Liver (tissue), 9 donors: ENCODE results near the gene C14orf119. TPM values are rescaled to one million over a fixed set of nuclear protein-coding genes. Genes with fewer than 3 reads are reported as not detected.

Source experiments
- DNase-seq: peaks from one replicate; pipeline ENCODE4 v3.0.0-alpha.2; 2017; ENCODE audit warnings: low spot score
- H3K27ac ChIP-seq, 2 donors: one replicate each; pipeline ENCODE4 v1.7.0; 2013; ENCODE audit warnings: inconsistent platforms in 2 of 2, low read length in 2 of 2, control low read depth in 1 of 2, low read depth in 1 of 2, mild to moderate bottlenecking in 1 of 2
- H3K27me3 ChIP-seq, 4 donors: one replicate each; pipeline versions ENCODE4 v1.6.1 to v1.7.0; 2013; ENCODE audit warnings: low read length in 3 of 4, inconsistent platforms in 1 of 4, mild to moderate bottlenecking in 1 of 4, moderate library complexity in 1 of 4; ENCODE audit not compliant: control insufficient read depth in 4 of 4, insufficient read depth in 4 of 4
- H3K36me3 ChIP-seq, 4 donors: one replicate each; pipeline versions ENCODE4 v1.6.1 to v1.7.0; 2013; ENCODE audit warnings: low read length in 3 of 4, mild to moderate bottlenecking in 3 of 4, low read depth in 1 of 4, moderate library complexity in 1 of 4; ENCODE audit not compliant: control insufficient read depth in 4 of 4, insufficient read depth in 3 of 4
- H3K4me1 ChIP-seq, 4 donors: one replicate each; pipeline versions ENCODE4 v1.6.1 to v1.7.0; 2013; ENCODE audit warnings: low read length in 3 of 4, mild to moderate bottlenecking in 3 of 4, moderate library complexity in 1 of 4; ENCODE audit not compliant: control insufficient read depth in 4 of 4, insufficient read depth in 4 of 4
- H3K4me3 ChIP-seq, 3 donors: one replicate each; pipeline versions ENCODE4 v1.6.1 to v1.7.0; 2013; ENCODE audit warnings: low read length in 3 of 3, control low read depth in 1 of 3, low read depth in 1 of 3, mild to moderate bottlenecking in 1 of 3
- H3K9ac ChIP-seq, 2 donors: one replicate each; pipeline ENCODE4 v1.7.0; 2013; ENCODE audit warnings: low read length in 2 of 2, mild to moderate bottlenecking in 2 of 2, moderate library complexity in 2 of 2, control low read depth in 1 of 2, low read depth in 1 of 2
- H3K9me3 ChIP-seq, 4 donors: one replicate each; pipeline versions ENCODE4 v1.6.1 to v1.7.0; 2013; ENCODE audit warnings: low read length in 3 of 4; ENCODE audit not compliant: control insufficient read depth in 4 of 4
- EGR1 ChIP-seq, 2 donors: IDR thresholded peaks; 2 replicates each; pipeline ENCODE4 v1.6.1; 2016 to 2018; ENCODE audit warnings: antibody characterized with exemption in 2 of 2, low read depth in 2 of 2
- FOXA1 ChIP-seq: IDR thresholded peaks from 2 replicates; pipeline ENCODE4 v1.6.1; 2016; ENCODE audit warnings: antibody characterized with exemption
- FOXA2 ChIP-seq: IDR thresholded peaks from 2 replicates; pipeline ENCODE4 v1.6.1; 2016; ENCODE audit warnings: antibody characterized with exemption
- GABPA ChIP-seq, 2 donors: IDR thresholded peaks in 1 of 2; conservative IDR thresholded peaks in 1 of 2; 2 replicates each; pipeline ENCODE4 v1.6.1; 2016; ENCODE audit warnings: antibody characterized with exemption in 2 of 2, mild to moderate bottlenecking in 1 of 2, moderate library complexity in 1 of 2
- HNF4A ChIP-seq, 2 donors: conservative IDR thresholded peaks; 2 replicates each; pipeline ENCODE4 v1.6.1; 2016; ENCODE audit warnings: antibody characterized with exemption in 2 of 2, mild to moderate bottlenecking in 2 of 2
- HNF4G ChIP-seq: IDR thresholded peaks from 2 replicates; pipeline ENCODE4 v1.6.1; 2016; ENCODE audit warnings: antibody characterized with exemption
- JUND ChIP-seq, 2 donors: IDR thresholded peaks; 2 replicates each; pipeline ENCODE4 v1.6.1; 2016; ENCODE audit warnings: antibody characterized with exemption in 2 of 2
- NR2F2 ChIP-seq: IDR thresholded peaks from 2 replicates; pipeline ENCODE4 v1.6.1; 2016; ENCODE audit warnings: antibody characterized with exemption
- RAD21 ChIP-seq, 2 donors: IDR thresholded peaks; 2 replicates each; pipeline ENCODE4 v1.6.1; 2016; ENCODE audit warnings: antibody characterized with exemption in 2 of 2, mild to moderate bottlenecking in 2 of 2
- RXRA ChIP-seq, 2 donors: IDR thresholded peaks; 2 replicates each; pipeline ENCODE4 v1.6.1; 2017 to 2018; ENCODE audit warnings: antibody characterized with exemption in 2 of 2, mild to moderate bottlenecking in 1 of 2
- TAF1 ChIP-seq: conservative IDR thresholded peaks from 2 replicates; pipeline ENCODE4 v1.6.1; 2016; ENCODE audit warnings: antibody characterized with exemption, mild to moderate bottlenecking
- YY1 ChIP-seq: IDR thresholded peaks from 2 replicates; pipeline ENCODE4 v1.6.1; 2016; ENCODE audit warnings: antibody characterized with exemption, mild to moderate bottlenecking
- WGBS: extraction: QIAGEN DNeasy Blood & Tissue Kit; methylation state at CpG from one replicate; pipeline ENCODE4 v1.1.7; 2013; 5-methylcytosine and 5-hydroxymethylcytosine counted together
- polyA plus RNA-seq, 2 donors: library from polyadenylated mRNA; stranded (reverse) in 1 of 2; unstranded in 1 of 2; fragments of 200-250 nt in 1 of 2; fragments of >200 nt in 1 of 2; fragmentation: Nextera tagmentation in 1 of 2; extraction: Ambion mirVana in 1 of 2; gene quantifications; one replicate each; pipeline versions ENCODE4 v1.2.1 to v1.2.3, GENCODE V29; 2013 to 2015
- total RNA-seq, 2 donors: library from RNA; depleted of rRNA; stranded (reverse); fragments of >200 nt; gene quantifications; one replicate each; pipeline ENCODE4 v1.2.3, GENCODE V29; 2014
- TF ChIP-seq, protein P1 (sequence below): IDR thresholded peaks from 2 replicates; pipeline ENCODE4 v1.6.1; 2016; ENCODE audit warnings: antibody characterized with exemption
- TF ChIP-seq, protein P2 (sequence below): fragments of 150-350 bp; IDR thresholded peaks from 2 replicates; pipeline ENCODE4 v1.5.1; 2017; ENCODE audit warnings: improper control_type of control experiment, low read depth, low read length; ENCODE audit not compliant: missing input control
- TF ChIP-seq, protein P3 (sequence below): IDR thresholded peaks from 2 replicates; pipeline ENCODE4 v1.6.1; 2016; ENCODE audit warnings: antibody characterized with exemption
- TF ChIP-seq, protein P4 (sequence below): IDR thresholded peaks from 2 replicates; pipeline ENCODE4 v1.6.1; 2016; ENCODE audit warnings: antibody characterized with exemption
- donor health status: healthy.
- donor health status: healthy.
- donor health status: healthy.
- donor health status: healthy.
- donor health status: healthy.

C14orf119 gene
- total and polyA plus RNA-seq, 4 donors: 9.0 to 27.1 (median 17.7) TPM

DNA sequence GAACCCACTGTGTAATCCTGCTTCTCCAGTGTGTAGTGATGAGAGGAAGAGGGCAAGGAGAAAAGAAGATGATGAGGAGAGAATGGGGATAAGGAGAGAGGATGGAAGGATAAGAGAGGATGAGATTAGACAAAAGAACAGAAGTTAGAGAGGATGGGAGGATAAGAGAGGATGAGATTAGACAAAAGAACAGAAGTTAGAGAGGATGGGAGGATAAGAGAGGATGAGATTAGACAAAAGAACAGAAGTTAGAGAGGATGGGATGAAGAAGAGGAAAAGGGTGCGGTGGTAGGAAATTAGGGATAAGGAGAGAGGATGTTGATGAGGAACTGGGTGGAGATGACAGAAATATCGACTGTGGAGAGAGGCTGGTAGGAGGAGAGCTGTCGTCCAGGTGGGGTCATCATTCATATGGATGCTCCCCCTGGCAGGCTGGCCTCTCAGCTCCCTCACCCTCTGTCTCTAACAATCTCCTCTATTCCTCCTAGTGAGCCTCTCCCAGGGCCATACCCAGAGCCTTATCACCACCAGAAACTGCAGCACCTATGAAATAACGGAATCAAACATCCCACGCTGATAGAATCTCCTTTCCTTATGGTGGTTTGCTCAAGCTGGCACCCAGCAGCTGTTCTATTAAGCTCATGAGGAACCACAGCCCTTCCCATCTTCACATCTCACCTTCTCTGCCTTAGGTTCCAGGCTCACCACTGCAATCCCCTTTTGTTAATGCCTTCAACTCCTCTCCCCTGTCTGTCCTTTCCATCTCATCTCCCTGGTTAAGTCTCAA is 15.5 kb downstream of the C14orf119 start:
- H3K4me3 ChIP-seq: no peak overlapping the region
- DNase-seq: no peak
- H3K27me3 ChIP-seq: no peaks in the 10 kb centered on the region
- no peaks in the 10 kb centered on the region for H3K9me3 ChIP-seq
- no peaks in the 10 kb centered on the region for H3K36me3 ChIP-seq
- no peaks in the 10 kb centered on the region for H3K4me1 ChIP-seq
- no peak overlapping the region for H3K27ac ChIP-seq
- TF ChIP-seq FOXA2 (no peak), RAD21 (IDR thresholded peaks at IDR 0.05) (no peak), HNF4G (no peak), FOXA1 (no peak), NR2F2 (no peak), YY1 (no peak)
- 58% methylated on average over 5 of the region's 5 CpGs for WGBS
- no peak overlapping the region for H3K9ac ChIP-seq

DNA sequence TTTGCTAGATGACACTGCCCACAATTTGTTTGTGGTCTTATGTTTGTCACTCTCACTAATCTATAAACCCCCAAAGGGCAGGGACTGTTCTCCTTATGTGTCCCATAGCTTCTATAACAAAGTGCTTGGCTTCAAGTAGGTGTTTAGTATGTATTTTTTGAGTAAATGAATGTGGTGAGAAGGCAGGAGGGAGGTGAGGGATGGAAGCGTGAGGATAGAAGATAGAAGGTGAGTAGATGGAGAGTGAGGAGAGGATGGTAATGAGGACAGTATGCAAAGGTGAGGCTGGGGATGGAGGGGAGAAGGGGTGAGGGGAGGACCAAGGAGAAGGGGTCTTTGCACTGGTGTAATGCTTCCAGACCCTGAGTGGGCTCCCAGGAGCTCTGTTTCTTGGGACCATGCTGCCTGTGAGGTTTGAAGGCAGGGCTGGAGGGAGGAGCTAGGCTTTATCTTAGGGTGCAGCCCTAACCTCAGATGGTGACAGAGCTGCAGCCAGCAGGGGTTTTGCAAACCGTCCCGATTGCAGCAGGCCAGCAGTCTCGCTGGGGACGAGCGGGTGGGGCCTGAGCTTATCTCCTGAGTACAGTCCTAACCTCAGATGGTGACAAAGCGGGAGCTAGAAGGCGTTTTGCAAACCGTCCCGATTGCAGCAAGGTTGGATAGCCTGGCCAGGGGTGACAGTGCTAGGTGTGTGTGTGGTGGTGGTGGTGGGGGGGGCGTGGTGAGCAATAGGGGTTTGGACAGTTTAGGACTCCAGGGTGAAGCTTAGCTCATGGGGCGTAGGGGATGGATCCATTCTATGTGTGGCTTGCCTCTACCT is 17.3 kb downstream of the C14orf119 start:
- 41% methylated on average over 12 of the region's 12 CpGs for WGBS
- no peak for DNase-seq
- H3K4me1 ChIP-seq: no peaks in the 10 kb centered on the region
- no peaks in the 10 kb centered on the region for H3K36me3 ChIP-seq
- no peaks in the 10 kb centered on the region for H3K9me3 ChIP-seq
- TF ChIP-seq, protein P1, sequence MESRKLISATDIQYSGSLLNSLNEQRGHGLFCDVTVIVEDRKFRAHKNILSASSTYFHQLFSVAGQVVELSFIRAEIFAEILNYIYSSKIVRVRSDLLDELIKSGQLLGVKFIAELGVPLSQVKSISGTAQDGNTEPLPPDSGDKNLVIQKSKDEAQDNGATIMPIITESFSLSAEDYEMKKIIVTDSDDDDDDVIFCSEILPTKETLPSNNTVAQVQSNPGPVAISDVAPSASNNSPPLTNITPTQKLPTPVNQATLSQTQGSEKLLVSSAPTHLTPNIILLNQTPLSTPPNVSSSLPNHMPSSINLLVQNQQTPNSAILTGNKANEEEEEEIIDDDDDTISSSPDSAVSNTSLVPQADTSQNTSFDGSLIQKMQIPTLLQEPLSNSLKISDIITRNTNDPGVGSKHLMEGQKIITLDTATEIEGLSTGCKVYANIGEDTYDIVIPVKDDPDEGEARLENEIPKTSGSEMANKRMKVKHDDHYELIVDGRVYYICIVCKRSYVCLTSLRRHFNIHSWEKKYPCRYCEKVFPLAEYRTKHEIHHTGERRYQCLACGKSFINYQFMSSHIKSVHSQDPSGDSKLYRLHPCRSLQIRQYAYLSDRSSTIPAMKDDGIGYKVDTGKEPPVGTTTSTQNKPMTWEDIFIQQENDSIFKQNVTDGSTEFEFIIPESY: no peak
- TF ChIP-seq RAD21 (IDR thresholded peaks at IDR 0.05) (no peak), JUND (IDR thresholded peaks at IDR 0.05) (no peak), EGR1 (IDR thresholded peaks at IDR 0.05; ENCODE audit: low read depth in 2 of 2) (no peak), FOXA2 (no peak), RXRA (IDR thresholded peaks at IDR 0.05) (no peak), GABPA (IDR thresholded peaks at IDR 0.05 in 1 of 2, conservative IDR thresholded peaks at IDR 0.05 in 1 of 2) (no peak), HNF4G (no peak), TAF1 (no peak), YY1 (no peak), HNF4A (conservative IDR thresholded peaks at IDR 0.05) (no peak)
- TF ChIP-seq, protein P2, sequence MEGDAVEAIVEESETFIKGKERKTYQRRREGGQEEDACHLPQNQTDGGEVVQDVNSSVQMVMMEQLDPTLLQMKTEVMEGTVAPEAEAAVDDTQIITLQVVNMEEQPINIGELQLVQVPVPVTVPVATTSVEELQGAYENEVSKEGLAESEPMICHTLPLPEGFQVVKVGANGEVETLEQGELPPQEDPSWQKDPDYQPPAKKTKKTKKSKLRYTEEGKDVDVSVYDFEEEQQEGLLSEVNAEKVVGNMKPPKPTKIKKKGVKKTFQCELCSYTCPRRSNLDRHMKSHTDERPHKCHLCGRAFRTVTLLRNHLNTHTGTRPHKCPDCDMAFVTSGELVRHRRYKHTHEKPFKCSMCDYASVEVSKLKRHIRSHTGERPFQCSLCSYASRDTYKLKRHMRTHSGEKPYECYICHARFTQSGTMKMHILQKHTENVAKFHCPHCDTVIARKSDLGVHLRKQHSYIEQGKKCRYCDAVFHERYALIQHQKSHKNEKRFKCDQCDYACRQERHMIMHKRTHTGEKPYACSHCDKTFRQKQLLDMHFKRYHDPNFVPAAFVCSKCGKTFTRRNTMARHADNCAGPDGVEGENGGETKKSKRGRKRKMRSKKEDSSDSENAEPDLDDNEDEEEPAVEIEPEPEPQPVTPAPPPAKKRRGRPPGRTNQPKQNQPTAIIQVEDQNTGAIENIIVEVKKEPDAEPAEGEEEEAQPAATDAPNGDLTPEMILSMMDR: no peak
- TF ChIP-seq, protein P3, sequence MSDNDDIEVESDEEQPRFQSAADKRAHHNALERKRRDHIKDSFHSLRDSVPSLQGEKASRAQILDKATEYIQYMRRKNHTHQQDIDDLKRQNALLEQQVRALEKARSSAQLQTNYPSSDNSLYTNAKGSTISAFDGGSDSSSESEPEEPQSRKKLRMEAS: no peak
- TF ChIP-seq, protein P4, sequence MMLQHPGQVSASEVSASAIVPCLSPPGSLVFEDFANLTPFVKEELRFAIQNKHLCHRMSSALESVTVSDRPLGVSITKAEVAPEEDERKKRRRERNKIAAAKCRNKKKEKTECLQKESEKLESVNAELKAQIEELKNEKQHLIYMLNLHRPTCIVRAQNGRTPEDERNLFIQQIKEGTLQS: no peak
- no peak overlapping the region for H3K4me3 ChIP-seq
- no peaks in the 10 kb centered on the region for H3K27me3 ChIP-seq
- H3K9ac ChIP-seq: no peak overlapping the region
- H3K27ac ChIP-seq: no peak overlapping the region
